Activated naive CD4-positive, alpha-beta T cell treated with anti-CD3 and anti-CD28 coated beads for 36 hours (primary cell): ENCODE results near the gene LCMT2. TPM values are rescaled to one million over a fixed set of nuclear protein-coding genes. Genes with fewer than 3 reads are reported as not detected.

Experiments
- CTCF ChIA-PET: fragments of 350-600 bp; sonication (Branson Sonifier 250); formaldehyde crosslinking; loops from one replicate; lab custom pipeline; 2021; ENCODE audit warnings: antibody characterized with exemption; lab: Charles Lee
- DNase-seq: peaks from one replicate; pipeline ENCODE4 v3.0.0-alpha.2; 2020
- H3K27ac Mint-ChIP-seq: one replicate; pipeline ENCODE4 v1.8.0; 2021; ENCODE audit warnings: mild to moderate bottlenecking, mixed read lengths
- H3K27me3 Mint-ChIP-seq: one replicate; pipeline ENCODE4 v1.8.0; 2021; ENCODE audit warnings: low read depth, mixed read lengths
- H3K36me3 Mint-ChIP-seq: one replicate; pipeline ENCODE4 v1.8.0; 2021; ENCODE audit warnings: low read depth, mixed read lengths
- H3K4me1 Mint-ChIP-seq: one replicate; pipeline ENCODE4 v1.8.0; 2021; ENCODE audit warnings: low read depth, mixed read lengths
- H3K4me3 Mint-ChIP-seq: one replicate; pipeline ENCODE4 v1.8.0; 2021; ENCODE audit warnings: mild to moderate bottlenecking, moderate library complexity, mixed read lengths
- H3K9me3 Mint-ChIP-seq: one replicate; pipeline ENCODE4 v1.8.0; 2021; ENCODE audit warnings: mixed read lengths
- intact Hi-C: fragments of 100-400 bp; cut with micrococcal nuclease; formaldehyde crosslinking; loops from one replicate; pipeline ENCODE4 v1.15.1; 2023
- total RNA-seq, 2 experiments: library from RNA; stranded (reverse); gene quantifications; one replicate each; pipeline ENCODE4 v1.2.3, GENCODE V29; 2021

LCMT2 gene
- 1 to 10 TPM; 4.2 to 4.3 TPM for total RNA-seq

- Mint-ChIP-seq H3K9me3 (no peaks in the 10 kb centered on the region), H3K36me3 (peaks cover 37% of the 10 kb centered on the region), H3K4me3 (peak within 1 kb of the TSS; percentile 95), H3K27ac (peak within 1 kb of the TSS; percentile 97), H3K27me3 (no peaks in the 10 kb centered on the region), H3K4me1 (peaks cover 28% of the 10 kb centered on the region)
- DNase-seq, result peak; percentile 93
- CTCF ChIA-PET, result interaction anchor here (0.6 kb wide), 1 partner anchor 413 kb away, joined by 3 read pairs; no protein-coding TSS in a partner anchor
- intact Hi-C loops, result loop anchor here (1.0 to 2.0 kb wide), 5 partner anchors 41 to 419 kb away; partner anchors contain the start of genes CCNDBP1, TUBGCP4, UBR1 and ZSCAN29
Observed at GRCh38 chr15:43329960-43330779, at the start of gene LCMT2. Gene LCMT2 (minus strand): TSS chr15:43330573. CDS start chr15:43330489, 84 bp downstream.

GRCh38 chr15:43378601-43379000, 48.2 kb upstream of the LCMT2 start:
- peaks cover 37% of the 10 kb centered on the region for H3K36me3 Mint-ChIP-seq
- no peaks in the 10 kb centered on the region for H3K9me3 Mint-ChIP-seq
- DNase-seq, result no peak
- CTCF ChIA-PET, result interaction anchor here (1.1 kb wide), 1 partner anchor 93 kb away, joined by 3 read pairs; no protein-coding TSS in a partner anchor
- no peak overlapping the region for H3K4me3 Mint-ChIP-seq
- intact Hi-C loops, result no loop called here
- H3K27ac Mint-ChIP-seq, result no peak overlapping the region
- H3K4me1 Mint-ChIP-seq, result peaks cover 5% of the 10 kb centered on the region
- no peaks in the 10 kb centered on the region for H3K27me3 Mint-ChIP-seq

- CTCF ChIA-PET, result interaction anchor here (1.0 to 2.5 kb wide), 11 partner anchors 12 to 138 kb away, joined by 3 to 12 read pairs (median 5); no protein-coding TSS in a partner anchor
- Mint-ChIP-seq H3K4me3 (no peak overlapping the region), H3K36me3 (peaks cover 36% of the 10 kb centered on the region), H3K27ac (no peak overlapping the region), H3K27me3 (no peaks in the 10 kb centered on the region), H3K9me3 (no peaks in the 10 kb centered on the region), H3K4me1 (peaks cover 20% of the 10 kb centered on the region)
- intact Hi-C loops, result no loop called here
- peak; percentile 45 for DNase-seq
Observed at GRCh38 chr15:43376017-43376705, 45.8 kb upstream of the LCMT2 start.

GRCh38 chr15:43370975-43371974, 40.9 kb upstream of the LCMT2 start, which contains the start of the genes TUBGCP4 and ZSCAN29:
Gene TUBGCP4 (plus strand): TSS chr15:43371101. CDS start chr15:43371355, 254 bp downstream.
Gene ZSCAN29 (minus strand): TSS chr15:43371043. CDS start chr15:43369913, 1,130 bp downstream.
- H3K36me3 Mint-ChIP-seq, result peaks cover 42% of the 10 kb centered on the region
- CTCF ChIA-PET, result interaction anchor here (0.6 to 1.4 kb wide), 5 partner anchors 19 to 146 kb away, joined by 3 to 4 read pairs (median 3); no protein-coding TSS in a partner anchor
- H3K4me3 Mint-ChIP-seq, result peak within 1 kb of the TSS; percentile 87

GRCh38 chr15:43370310-43370974, 40.1 kb upstream of the LCMT2 start:
- peak; percentile 28 for DNase-seq
- peaks cover 45% of the 10 kb centered on the region for H3K36me3 Mint-ChIP-seq
- peaks cover 40% of the 10 kb centered on the region for H3K4me1 Mint-ChIP-seq
- peak overlapping the region; percentile 57 for H3K27ac Mint-ChIP-seq
- peak overlapping the region; percentile 87 for H3K4me3 Mint-ChIP-seq
- intact Hi-C loops, result loop anchor here (5.0 kb wide), 1 partner anchor 142 kb away; no protein-coding TSS in a partner anchor
- no peaks in the 10 kb centered on the region for H3K27me3 Mint-ChIP-seq
- CTCF ChIA-PET, result interaction anchor here (1.3 to 1.4 kb wide), 2 partner anchors 20 to 145 kb away, joined by 3 to 4 read pairs; no protein-coding TSS in a partner anchor
- peaks cover 24% of the 10 kb centered on the region for H3K9me3 Mint-ChIP-seq

More at GRCh38 chr15:43370975-43371974, 40.9 kb upstream of the LCMT2 start, which contains the start of the genes TUBGCP4 and ZSCAN29:
- Mint-ChIP-seq H3K27me3 (no peaks in the 10 kb centered on the region), H3K9me3 (peaks cover 20% of the 10 kb centered on the region), H3K4me1 (peaks cover 42% of the 10 kb centered on the region), H3K27ac (peak within 1 kb of the TSS; percentile 76)
- peak; percentile 76 for DNase-seq
- intact Hi-C loops, result loop anchor here (1.0 to 5.0 kb wide), 2 partner anchors 41 to 141 kb away; partner anchors contain the start of gene LCMT2

- peaks cover 57% of the 10 kb centered on the region for H3K9me3 Mint-ChIP-seq
- no peaks in the 10 kb centered on the region for H3K27me3 Mint-ChIP-seq
- intact Hi-C loops, result no loop called here
- H3K27ac Mint-ChIP-seq, result no peak overlapping the region
- H3K4me3 Mint-ChIP-seq, result no peak overlapping the region
- H3K4me1 Mint-ChIP-seq, result no peaks in the 10 kb centered on the region
- peaks cover 86% of the 10 kb centered on the region for H3K36me3 Mint-ChIP-seq
- CTCF ChIA-PET, result interaction anchor here (2.1 kb wide), 1 partner anchor 14 kb away, joined by 5 read pairs; no protein-coding TSS in a partner anchor
- no peak for DNase-seq
Observed at GRCh38 chr15:43361313-43361903, 31.0 kb upstream of the LCMT2 start.

GRCh38 chr15:43360821-43361220, 30.4 kb upstream of the LCMT2 start:
- H3K4me1 Mint-ChIP-seq, result no peaks in the 10 kb centered on the region
- H3K27me3 Mint-ChIP-seq, result no peaks in the 10 kb centered on the region
- H3K4me3 Mint-ChIP-seq, result no peak overlapping the region
- DNase-seq, result no peak
- intact Hi-C loops, result no loop called here
- peaks cover 84% of the 10 kb centered on the region for H3K36me3 Mint-ChIP-seq
- peaks cover 54% of the 10 kb centered on the region for H3K9me3 Mint-ChIP-seq
- CTCF ChIA-PET, result interaction anchor here (2.1 kb wide), 1 partner anchor 15 kb away, joined by 5 read pairs; no protein-coding TSS in a partner anchor
- no peak overlapping the region for H3K27ac Mint-ChIP-seq

- H3K27me3 Mint-ChIP-seq, result no peaks in the 10 kb centered on the region
Observed at GRCh38 chr15:43352693-43353382, 22.5 kb upstream of the LCMT2 start.

GRCh38 chr15:43347114-43347513, 16.7 kb upstream of the LCMT2 start:
- no peak for DNase-seq
- H3K27me3 Mint-ChIP-seq, result no peaks in the 10 kb centered on the region

More at GRCh38 chr15:43352693-43353382, 22.5 kb upstream of the LCMT2 start:
- Mint-ChIP-seq H3K9me3 (peaks cover 2% of the 10 kb centered on the region), H3K4me3 (no peak overlapping the region), H3K36me3 (peaks cover 25% of the 10 kb centered on the region), H3K4me1 (peaks cover 6% of the 10 kb centered on the region), H3K27ac (no peak overlapping the region)
- intact Hi-C loops, result no loop called here
- CTCF ChIA-PET, result interaction anchor here (1.1 to 2.4 kb wide), 3 partner anchors 9 to 23 kb away, joined by 3 to 6 read pairs (median 6); no protein-coding TSS in a partner anchor
- DNase-seq, result no peak

GRCh38 chr15:43346305-43346704, 15.9 kb upstream of the LCMT2 start:
- intact Hi-C loops, result no loop called here
- H3K36me3 Mint-ChIP-seq, result peaks cover 13% of the 10 kb centered on the region
- peak; percentile 44 for DNase-seq
- no peak overlapping the region for H3K4me3 Mint-ChIP-seq
- H3K27me3 Mint-ChIP-seq, result no peaks in the 10 kb centered on the region
- H3K4me1 Mint-ChIP-seq, result no peaks in the 10 kb centered on the region
- H3K9me3 Mint-ChIP-seq, result no peaks in the 10 kb centered on the region
- CTCF ChIA-PET, result interaction anchor here (1.3 kb wide), 1 partner anchor 61 kb away, joined by 3 read pairs; no protein-coding TSS in a partner anchor
- no peak overlapping the region for H3K27ac Mint-ChIP-seq

More at GRCh38 chr15:43347114-43347513, 16.7 kb upstream of the LCMT2 start:
- Mint-ChIP-seq H3K4me3 (no peak overlapping the region), H3K27ac (no peak overlapping the region), H3K9me3 (no peaks in the 10 kb centered on the region), H3K4me1 (no peaks in the 10 kb centered on the region), H3K36me3 (peaks cover 13% of the 10 kb centered on the region)
- intact Hi-C loops, result no loop called here
- CTCF ChIA-PET, result interaction anchor here (0.6 to 1.3 kb wide), 2 partner anchors 62 to 66 kb away, joined by 3 read pairs; no protein-coding TSS in a partner anchor
